Measurements from ENCODE around the gene ROR1.
A peak's percentile ranks its signal among the peaks of the same experiment; 100 is the strongest.

ROR1 gene

DNA sequence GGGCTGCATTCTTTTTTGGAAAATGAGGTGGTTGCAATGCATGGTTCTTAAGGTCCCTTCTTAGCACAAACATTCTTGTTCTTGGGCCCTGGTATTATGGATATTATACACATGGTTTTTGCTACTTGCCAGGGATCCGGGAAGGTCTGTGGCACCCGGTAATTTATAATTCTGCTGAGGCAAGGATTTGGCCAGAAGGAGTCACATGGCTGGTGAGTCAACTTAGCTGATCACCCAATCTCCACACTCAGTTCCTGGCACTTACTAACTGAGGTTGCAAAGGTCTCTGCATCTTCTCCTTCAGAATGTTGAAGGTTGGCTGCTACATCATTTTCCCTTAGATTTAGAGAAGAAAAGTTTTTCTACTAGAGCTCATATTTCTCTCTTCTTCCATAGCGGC, 112.5 kb downstream of the ROR1 start:
- no peak for DNase-seq

DNA sequence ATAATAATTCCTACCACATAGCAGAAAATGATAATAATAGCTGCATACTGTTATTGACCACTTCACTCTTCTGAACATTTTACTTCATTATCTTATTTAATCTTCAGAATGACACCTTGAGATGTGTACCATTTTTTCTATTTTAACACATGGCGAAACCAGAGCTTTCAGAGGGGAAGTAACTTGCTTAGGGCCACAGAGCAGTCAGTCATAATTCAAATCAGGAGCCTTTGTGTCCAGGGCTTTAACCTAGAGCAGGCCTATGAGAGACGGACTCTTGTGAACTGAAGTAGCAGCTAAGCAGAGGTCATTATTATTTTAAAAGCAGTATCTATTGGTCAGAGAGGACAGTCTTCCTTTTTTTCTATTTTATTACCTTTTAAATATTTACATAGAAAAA, 114.0 kb downstream of the ROR1 start:
- no peak for DNase-seq

DNA sequence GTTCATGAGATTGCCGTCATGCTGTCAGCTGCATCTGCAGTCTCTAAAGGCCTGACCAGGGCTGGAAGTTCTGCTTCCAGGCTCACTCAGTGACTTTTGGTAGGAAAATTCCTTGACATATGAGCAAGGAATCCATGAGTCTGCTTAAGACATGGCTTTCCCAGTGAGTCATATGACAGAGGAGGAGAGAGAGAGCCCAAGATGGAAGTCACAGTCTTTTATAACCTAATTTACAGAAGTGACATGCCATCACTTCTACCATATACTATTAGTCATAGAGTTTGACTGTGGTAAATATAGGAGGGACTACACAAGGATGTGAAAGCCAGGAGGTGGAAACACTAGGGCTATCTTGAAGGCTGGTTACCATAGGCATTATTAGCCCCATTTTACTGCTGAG, 115.2 kb downstream of the ROR1 start:
- no peak for DNase-seq

DNA sequence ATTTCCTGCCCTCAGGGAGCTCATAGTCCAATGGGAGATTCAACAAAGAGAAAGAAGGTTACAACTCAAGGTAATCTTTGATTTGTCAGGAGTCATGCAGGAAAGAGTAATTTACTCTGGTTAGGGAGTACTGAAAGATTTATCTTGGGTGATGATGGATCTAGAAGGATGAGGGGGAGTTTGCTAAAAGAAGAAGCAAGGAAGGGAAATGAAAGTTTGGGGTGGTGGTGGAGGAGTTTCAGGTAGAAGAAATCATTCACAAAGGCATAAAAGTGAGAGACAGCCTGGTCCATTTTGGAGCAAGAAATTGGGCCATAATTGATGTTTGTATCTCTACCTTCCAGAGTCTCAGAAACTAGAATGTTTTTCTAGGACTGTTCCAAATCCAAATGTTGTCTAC, 116.7 kb downstream of the ROR1 start:
- no peak for DNase-seq

DNA sequence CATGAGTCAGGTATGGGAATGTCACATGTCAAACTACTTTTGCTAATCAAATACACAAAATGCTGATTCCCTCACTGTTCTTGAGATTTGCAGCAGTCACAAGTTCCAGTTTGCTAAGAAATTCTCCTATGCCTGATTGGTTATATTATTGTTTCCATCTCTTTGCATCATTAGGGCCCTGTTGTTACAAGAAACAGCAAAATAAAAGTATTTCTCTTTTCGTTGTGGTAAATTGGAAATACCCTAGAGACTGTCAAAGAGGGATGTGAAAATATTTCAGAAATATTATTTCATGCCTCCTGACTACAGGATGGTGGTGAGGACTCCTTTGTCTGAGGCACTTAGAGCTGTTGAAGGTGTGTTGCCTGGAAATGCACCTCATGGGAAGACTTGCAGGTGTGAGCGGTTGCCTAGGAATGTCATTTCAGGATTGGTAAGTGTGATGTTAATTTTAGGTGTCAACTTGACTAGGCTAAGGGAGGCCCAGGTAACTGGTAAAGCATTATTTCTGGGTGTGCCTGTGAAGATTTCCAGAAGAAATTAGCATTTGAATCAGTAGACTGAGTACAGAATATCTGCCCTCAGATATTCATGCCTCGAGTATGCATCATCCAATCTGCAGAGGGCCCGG, 117.4 kb downstream of the ROR1 start:
- DNase-seq = no peak

DNA sequence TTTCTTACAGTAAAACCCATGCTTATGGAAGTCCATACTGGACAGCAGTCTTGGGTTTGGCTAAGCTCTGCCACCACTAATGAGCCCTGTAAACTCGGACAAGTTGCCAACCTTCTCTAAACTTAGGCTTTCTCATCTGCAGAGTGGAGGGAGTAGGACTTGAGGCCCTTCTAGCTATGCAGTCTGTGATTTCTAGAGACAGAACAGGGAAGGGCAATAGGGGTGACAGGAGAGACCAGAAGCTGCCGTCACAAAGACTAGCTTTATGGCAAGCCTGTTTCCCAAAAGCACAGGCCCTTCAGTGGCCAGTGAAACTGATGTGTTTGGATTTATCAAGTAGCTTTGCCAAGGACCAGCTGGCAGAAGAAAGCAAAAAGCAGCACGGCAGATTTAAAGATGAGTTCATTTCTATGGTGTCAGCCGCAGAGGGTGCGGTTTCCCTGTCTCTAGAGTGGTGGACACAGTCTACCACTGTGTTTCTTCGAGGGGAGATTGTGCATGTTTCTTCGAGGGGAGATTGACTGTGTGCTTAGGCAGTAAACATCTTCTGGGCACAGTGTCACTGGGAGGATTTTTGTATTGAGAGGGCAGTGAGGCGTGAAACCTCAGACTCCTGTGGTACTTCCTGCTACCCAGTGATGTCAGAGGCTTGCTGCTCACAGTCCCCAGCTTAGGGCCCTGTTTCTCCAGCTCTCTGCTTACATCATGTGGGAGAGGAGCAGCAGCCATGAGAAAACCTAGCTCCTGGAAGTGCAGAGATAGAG, 119.0 kb downstream of the ROR1 start:
- DNase-seq = peak; percentile 35 to 40

DNA sequence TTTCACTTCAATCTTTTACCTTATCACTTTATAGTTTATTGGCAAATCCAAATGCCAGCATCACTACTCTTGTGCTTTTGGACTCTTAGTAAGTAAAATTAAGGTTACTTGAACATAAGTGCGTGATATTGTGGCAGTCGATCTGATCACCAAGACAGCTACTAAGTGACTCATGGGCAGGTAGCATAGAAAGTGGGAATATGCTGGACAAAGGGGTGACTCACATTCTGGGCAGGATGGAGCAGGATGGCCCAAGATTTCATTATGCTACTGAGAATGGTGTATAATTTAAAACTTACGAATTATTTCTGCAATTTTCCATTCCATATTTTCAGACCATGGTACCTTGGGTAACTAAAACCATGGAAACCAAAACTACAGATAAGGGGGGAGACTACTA, 120.2 kb downstream of the ROR1 start:
- no peak for DNase-seq

DNA sequence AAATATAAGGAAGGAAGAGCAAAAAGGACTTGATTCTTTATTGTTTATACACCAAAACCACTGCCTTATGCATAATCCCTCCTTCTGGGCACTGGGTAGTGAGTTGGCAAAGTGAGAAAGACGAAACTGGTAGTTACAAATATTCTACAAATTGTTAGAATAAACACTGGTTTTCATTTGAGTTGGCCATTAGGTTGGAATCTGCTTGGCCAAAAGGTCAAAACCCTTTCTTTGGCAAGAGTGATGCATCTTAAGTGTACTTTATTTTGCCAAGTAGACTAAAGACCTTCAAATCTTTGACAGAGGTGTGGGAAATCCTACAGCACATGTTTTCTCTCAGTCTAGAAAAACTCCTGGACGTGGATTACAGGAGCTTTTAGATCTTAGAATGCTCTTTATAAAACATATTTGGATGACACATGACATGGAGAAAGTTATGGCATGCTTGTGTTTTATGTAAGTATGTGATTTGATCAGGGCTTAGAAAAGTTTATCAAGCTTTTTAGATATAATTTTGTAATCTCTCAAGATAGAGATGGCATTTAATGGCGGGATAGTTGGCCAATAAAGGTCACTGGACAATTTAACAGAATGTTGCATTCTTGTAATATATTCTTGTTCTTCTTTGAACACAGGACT, 120.9 kb downstream of the ROR1 start:
- no peak for DNase-seq

DNA sequence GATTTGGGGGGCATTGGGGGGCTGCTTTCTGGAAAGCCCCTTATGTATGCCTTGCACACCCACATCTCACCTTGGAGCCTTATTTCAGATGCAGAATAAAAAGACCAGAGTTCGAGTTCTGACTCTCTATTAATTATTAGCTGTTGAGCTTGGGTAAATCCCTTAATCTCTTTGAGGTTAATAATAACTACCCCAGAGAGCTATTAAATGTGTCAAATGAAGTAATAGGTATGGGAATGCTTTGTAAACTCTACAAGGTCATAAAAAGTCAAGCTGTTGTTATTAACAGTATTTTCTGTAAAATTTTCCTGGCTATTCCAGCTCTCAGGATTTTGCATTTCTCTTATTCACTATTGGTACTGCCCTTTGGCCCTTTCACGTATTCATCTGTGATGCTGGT, 122.9 kb downstream of the ROR1 start:
- DNase-seq = no peak

DNA sequence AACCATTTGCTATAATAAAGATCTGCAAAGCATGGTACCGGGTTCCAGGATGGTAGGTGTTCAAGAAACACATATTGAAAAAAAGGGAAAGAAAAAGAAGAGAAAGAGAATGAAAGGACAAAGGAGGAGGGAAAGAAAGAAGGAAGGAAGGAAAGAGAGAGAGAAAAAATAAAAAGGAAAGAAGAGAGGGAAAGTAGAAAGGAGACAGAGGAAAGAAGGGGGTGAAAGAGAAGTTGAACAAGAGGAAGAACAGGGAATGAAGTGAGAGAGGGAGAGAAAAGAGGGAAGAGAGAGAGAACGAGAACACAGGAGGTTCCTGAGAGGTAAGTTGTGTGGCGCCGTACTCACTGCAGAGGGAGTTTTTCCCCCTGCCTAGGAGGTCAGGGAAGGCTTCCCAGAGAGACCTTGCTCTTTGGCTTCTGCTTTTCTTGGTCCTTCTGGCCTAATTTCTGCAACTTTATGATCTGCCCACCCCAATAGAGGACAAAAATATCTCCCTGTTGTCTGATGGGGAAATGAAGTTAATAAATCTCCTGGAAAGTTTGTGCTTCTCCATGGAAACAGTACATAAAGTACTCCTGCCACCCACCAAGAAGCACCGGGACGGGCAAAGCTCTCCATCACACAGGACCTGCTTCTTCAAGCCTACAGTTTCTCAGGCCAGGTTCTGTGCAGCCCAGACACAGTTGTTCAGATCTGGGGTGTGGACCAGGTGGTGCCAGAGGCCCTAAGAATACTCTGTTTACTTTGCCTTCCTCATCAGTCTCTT, 124.8 kb downstream of the ROR1 start:
- DNase-seq = no peak

DNA sequence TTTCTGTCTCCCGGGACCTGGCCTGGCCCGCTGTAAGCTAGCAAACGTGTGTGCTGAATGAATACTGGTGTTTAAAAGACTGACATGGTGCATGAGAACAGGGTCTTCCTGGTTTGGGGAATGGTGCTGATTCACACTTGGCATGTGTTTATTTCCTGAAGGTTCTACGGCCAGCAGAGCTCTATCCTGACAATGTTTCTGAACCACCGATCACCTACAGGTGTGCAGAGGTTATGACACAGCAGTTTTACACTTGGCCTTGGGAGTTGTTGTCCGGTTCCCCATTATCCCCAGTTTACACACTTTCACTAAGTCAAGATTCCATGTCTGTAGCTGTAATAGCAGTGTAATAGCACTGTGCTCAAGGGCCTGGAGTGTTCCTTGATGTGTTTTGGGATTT, 127.3 kb downstream of the ROR1 start:
- no peak for DNase-seq

DNA sequence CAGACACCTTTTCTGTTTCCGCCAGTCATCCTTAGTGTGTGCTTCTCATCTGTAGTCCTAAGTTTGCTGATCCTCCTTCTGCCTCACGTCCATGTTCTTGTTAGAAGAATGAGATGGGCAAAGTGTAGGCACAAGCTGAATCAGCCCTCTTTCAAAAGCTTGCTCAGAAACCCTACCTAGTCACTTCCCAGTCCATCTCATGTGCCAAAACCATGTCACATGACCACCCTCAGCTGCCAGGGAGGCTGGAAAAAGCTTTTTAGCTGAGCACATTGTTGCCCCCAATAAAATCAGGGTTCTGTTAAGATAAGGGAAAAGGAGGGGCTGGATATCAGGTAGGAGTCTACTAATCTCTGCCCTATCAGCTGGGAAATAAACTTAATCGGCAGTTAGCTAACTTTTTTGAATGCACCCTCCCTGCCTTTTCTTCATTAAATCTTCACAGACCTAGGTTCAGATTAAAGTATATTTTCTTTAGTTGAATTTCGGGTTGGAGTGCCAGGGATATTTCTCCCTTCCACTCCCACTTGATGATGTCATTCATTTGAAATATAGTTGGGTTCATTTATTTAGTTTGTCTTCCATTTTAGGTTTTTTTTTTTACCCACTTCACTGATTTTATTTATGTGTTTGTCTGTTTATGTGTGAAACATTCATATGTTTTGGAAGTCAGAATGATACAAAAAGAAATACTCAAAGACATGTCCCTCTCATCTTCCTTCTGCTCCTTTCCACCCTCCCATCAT, 129.2 kb downstream of the ROR1 start:
- DNase-seq = no peak

DNA sequence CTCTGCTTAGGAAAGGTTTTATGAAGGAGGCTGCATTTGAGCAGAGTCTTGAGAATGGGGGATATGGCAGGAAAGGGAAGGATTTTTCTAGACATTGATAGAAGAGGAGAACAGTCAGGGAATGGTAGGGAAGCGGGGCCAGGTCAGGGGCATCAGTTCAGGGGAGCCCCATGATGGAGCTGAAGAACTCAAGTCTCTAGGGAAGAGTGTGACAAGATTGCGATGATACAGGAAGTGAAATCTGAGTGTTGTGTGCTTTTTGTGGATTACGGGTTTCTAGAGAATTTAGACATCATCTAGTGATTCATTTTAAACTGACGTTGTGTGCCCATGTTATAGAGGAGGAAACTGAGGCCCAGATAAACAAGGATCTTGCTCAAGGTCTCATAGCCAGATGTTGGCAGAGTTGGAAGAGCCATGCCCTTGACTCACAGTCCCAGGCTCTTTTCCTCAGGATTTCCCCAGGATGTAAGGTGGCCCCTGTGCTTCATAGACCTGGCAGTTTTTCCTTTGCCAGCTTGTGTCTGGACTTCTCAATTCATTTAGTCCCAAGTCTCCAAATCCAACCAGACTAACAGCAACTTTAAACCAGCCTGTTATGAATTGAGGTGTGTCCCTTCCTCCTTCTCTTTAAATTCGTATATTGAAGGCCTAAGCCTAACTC, 130.3 kb downstream of the ROR1 start:
- no peak for DNase-seq

DNA sequence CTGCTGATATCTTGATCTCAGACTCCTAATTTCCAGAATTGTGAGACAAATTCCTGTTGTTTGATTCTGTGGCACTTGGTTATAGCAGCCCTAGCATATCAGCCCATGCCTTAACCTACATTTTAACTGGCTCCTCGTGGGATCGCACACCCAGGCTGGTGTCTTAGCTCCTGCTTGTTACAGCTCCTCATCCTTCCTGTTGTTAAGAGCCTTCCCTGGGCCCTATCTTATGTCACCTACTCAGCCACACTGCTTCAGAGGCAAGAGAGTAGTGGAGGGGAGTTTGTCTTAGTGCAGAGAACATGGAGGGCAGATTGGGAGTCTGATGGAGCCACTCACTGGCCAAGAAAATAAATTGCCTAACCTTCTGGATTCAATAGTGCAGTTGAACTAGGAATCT, 131.0 kb downstream of the ROR1 start:
- no peak for DNase-seq

DNA sequence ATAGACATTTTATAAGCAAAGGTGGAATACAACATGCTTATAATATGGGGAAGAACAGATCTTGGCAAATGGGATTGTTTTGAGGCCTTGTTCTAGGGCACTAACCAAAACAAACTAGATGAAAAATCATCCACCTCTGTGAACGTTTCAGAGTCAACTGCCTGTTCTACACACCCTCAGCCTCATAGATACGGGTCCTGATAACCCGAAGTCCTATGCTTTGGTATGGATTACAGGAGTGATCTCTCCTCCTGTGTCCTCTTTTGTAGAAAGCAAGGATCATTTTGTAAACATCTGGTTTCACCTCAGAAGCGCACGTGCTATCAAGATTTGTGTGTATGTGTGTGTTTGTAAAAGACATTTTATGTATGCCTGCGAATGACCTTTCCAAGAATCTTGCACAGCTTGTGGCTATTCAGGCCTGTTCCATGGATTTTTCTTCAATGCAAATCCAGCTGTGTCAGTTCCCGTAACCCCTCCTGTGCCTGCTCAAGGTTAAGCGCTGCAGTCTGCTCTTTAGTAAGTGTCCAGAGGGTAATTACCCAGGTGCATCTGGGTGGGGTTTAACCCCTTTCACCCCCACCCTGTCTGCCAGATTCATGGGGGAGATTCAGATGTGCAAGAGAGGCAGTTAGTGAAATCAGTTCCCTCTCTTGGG, 132.4 kb downstream of the ROR1 start:
- no peak for DNase-seq

DNA sequence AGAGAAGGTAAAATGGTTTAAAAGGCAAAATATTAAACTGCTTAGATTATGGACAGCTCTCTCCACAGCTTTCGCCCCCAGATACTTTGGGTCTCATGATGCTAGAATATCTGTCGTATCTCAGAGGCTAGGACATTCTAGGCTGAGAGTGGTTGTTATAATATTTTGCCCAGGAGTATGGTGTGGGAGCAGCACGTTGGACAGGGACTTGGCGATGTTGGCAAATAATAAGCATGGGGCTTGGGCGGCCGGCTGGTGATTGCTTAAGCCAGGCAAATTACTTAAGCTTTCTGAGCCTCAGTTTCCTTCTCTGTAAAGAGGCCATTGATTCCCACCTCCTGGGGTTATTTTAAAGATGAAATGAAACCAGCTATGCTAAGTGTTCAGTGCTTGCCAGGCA, 133.2 kb downstream of the ROR1 start:
- no peak for DNase-seq

DNA sequence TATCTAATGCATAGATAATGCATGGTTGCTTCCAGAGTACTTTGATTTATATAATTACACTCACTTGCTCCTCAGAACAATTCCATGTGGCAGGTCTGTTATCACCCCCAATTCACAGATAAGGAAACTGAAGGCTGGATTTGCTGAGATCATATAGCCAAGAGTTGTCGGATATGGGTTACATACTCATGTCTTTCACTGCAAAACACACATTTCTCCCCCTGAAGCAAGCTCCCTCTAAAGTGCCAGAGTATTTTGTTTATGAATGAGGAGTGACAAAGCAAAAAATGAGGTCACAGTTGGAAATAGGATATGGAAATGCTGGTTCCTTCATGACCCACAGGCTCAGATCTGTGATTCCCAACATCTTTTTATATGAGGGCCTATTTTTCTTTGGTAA, 134.2 kb downstream of the ROR1 start:
- DNase-seq = no peak

DNA sequence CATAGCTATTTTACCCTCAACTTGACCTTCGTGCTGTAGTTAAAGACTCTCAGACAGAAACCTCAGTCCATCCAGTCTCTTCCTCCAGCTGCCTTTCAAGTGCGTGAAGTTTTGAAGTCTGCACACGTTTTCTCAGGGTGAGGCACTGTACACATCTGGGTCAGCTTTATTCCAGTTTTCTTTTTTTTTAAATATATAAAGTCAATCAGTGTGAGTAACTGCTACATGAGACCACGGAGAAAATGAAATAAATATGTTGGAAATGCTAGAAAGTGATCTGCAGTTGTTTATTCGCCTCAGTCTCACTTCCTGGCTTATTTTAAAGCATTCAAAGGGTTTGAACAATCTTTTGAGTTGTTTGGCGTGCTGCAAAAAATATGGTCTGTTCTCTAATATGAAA, 135.7 kb downstream of the ROR1 start:
- DNase-seq = no peak

DNA sequence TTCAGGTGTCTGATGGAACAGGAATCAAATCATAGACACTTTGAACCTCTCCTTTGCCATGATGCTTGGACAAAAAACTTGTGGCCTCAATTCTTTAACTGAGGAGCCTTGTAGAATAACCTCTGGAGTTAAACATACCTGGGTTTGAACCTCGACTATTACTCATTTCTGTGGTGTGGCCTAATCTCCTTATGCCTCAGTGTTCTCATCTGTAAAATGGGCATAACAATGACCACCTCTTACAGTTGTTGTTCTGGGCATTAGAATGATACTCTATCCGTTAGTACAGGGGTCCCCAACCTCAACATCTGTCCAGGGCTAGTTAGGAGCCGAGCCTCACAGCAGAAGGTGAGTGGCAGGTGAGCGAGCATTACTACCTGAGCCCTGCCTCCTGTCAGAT, 137.2 kb downstream of the ROR1 start:
- no peak for DNase-seq

DNA sequence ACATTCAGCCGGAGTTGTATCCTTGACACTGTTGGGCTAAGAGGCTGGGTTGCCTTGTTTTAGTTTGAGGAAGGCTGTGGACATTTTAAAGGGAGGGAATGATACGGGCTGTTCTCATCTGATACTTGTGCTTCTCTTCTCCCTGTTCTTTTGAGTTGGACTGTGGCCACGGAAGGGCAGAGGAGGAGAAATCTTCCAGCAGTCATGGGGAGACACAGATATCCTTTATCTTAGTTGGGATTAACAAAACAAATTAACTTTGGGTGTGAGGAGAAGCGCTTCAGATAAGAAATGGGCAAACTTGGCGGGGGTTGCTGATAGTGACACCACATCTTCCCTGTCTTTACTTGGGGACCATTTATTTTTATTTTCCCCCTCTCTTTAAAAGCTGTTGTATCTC, 138.8 kb downstream of the ROR1 start:
- no peak for DNase-seq

DNA sequence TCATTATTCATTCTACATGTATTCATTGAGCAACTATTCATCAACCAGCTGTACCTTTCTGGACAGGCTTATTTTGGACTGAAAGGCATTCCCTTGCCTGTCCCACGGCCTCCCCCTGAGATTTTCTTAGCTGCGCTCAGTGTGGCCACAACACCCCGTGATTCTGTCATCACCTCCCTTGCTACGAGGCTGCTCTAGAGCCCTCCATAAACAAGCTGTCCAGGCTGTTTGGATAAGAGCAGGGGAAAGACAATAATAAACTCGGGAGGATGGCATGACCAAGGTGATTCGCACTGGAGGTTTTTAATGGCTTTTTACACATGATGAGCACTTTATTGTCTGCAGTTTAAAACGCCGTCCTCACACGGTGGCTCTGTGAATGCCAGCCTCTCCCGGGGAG, 139.7 kb downstream of the ROR1 start:
- no peak for DNase-seq

DNA sequence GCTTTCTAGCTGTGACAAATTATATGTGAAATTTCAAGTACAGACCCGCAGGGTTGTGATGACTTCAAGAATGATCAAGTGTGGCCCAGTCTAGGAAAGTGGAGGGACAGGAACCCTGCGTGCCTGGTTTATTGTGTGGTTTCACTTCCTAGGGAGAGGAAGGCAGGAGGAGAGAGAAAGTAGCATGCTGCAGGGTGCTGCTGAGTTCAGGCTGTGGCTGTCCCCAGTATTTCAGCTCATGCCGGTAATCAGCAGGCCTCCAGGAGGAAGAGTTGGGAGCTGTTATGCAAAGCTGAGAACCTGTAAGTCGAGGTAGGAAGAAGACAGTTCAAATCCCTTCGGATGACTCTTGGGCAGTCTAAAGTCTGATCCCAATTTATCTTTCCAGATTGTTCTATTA, 140.4 kb downstream of the ROR1 start:
- no peak for DNase-seq
